GM21381 (cell line): Measurements from ENCODE around the gene PTCHD1.

Experiments
- ATAC-seq: cut with Tn5 transposase; IDR thresholded peaks from one replicate; pipeline ENCODE4 v1.9.1; 2021; ENCODE audit warnings: mild to moderate bottlenecking, moderate library complexity; ENCODE audit not compliant: unreplicated experiment

The PTCHD1 gene

GRCh38 chrX:23394421-23394820 lies 59.8 kb downstream of the PTCHD1 start:
- ATAC-seq, result no peak

- no peak for ATAC-seq
Measured at GRCh38 chrX:23396263-23396662, 61.6 kb downstream of the PTCHD1 start.

DNA sequence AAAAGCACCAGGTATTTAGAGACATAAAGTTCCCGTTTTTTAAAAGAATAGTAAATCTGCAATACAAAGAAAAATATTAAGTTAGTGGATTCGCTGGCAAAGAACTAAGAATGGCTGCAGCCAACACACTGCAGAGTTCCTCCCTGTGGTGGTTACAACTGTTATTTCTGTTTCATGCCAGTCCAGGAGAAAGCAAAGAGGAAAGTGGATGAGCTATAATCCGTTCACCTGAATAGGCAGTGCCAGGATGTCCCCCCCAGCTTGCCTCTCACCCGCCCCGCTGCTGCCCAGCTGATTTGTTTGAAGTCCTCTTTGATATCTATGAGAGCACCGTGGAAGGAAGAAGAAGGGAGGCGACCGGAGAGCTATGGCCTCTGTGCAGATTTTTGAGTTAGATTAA lies 63.9 kb downstream of the PTCHD1 start:
- ATAC-seq, result no peak

- ATAC-seq, result no peak
Measured at GRCh38 chrX:23403849-23404248, 69.2 kb downstream of the PTCHD1 start.

- no peak for ATAC-seq
Measured at GRCh38 chrX:23422912-23423311, 88.3 kb downstream of the PTCHD1 start.

DNA sequence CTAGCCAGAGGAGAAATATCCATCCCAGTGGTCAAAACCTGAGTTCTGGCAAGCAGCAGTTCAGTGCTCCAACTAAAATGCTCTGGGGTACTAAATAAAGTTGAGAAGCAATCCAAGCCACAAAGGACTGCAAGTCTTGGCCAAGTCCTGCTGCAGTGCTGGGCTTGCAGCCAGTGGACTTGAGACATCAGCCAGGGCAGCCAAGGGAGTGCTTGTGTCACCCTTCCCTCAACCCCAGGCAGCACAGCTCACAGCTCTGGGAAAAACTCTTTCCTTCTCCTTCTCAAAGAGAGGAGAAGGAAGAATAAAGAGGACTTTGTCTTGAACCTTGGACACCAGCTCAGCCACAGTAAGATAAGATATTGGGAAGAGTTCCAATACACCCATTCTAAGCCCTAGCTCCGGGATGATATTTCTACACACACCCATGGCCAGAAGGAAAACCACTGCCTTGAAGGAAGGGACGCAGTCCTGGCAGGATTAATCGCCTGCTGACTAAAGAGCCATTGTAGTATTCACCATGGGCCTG lies 99.8 kb downstream of the PTCHD1 start:
- no peak for ATAC-seq

DNA sequence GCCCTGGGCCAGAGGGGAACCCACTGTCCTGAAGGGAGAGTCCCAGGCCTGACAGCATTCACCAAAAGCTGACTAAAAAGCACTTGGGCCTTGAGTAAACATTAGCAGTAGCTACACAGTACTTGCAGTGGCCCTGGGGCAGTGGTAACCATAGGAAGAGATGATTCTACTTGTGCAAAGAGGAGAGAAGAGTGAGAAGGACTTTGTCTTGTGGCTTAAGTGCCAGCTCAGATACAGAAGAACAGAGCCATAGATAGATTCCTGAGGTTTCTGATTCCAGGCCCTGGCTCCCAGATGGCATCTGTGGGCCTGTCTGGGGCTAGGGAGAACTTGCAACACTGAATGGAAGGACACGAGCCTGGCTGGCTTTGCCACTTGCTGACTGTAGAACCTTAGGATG lies 100.5 kb downstream of the PTCHD1 start:
- ATAC-seq, result no peak

DNA sequence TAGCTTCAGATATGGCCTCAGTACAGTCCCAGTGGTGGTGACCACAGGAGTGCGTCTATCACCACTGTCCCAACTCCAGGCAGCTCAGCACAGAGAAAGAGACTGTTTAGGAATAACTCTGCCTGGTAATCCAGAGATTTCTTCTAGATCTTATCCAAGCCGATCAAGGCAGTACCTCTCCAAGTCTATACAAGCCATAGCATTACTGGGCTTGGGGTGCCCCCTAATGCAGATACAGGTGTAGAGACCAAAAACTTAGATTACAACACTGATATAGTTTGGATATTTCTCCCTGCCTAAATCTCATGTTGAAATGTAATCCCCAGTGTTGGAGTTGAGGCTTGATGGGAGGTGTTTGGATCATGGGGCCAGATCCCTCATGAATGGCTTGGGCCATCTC lies 100.9 kb downstream of the PTCHD1 start:
- ATAC-seq, result no peak

DNA sequence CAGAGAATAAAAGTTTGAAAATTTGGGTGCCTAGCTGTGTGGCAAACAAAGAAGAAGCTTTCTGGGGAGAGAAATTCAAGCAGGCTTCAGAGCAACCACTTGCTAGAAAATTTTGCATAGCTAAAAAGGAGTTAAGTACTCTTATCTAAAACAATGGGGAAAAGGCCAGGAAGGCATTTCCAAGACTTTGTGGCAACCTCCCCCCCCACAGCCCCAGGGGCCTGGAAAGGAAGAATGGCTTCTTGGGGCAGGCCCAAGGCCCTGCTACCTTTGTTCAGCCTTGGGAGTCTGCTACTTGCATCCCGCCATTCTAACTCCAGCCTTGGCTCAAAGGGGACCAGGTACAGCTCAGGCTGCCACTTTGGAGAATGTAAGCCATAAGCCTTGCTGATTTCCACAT lies 102.2 kb downstream of the PTCHD1 start:
- ATAC-seq, result no peak

DNA sequence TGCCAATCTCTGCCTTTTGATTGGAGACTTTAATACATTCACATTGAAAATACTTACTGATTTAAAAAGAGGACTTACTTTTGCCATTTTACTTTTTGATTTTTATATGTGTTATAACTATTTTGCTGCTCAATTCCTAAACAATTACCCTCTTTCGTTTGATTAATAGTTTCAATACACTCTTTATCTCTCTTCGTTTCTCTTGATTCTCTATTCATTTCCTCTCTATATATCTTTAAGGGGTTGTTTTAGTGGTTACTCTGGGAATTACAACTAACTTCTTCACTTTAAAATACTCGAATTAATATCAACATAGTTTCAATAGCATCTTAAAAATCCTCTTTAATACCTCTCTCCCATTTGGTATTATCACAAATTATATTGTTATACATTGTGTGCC lies 116.6 kb downstream of the PTCHD1 start:
- ATAC-seq, result no peak
